LNCAP (cell line): ENCODE data around the gene MYBPC2.

ENCODE experiments used
- TF ChIP-seq, protein P1 (sequence below): fragments of 450-650 bp; IDR thresholded peaks from 2 replicates; pipeline ENCODE4 v1.5.1; 2017; ENCODE audit warnings: mild to moderate bottlenecking

Gene MYBPC2

DNA sequence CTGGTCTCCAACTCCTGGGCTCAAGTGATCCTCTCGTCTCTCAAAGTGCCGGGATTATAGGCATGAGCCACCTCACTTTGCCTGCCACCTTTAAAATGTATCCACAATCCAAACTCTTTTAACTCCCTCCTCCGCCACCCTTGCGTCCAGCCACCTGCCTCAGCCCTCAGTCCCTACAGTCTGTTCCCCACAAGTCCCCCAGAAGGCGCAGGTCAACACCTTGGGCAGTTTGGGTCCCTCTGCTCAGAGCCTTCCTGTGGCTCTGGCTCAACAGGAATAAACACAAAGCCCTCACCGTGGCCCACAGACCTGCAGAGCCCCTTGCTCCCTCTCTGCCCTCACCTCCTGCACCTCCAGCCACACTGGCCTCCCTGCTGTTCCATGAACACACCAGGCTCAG lies 36.1 kb downstream of the MYBPC2 start:
- TF ChIP-seq, protein P1, sequence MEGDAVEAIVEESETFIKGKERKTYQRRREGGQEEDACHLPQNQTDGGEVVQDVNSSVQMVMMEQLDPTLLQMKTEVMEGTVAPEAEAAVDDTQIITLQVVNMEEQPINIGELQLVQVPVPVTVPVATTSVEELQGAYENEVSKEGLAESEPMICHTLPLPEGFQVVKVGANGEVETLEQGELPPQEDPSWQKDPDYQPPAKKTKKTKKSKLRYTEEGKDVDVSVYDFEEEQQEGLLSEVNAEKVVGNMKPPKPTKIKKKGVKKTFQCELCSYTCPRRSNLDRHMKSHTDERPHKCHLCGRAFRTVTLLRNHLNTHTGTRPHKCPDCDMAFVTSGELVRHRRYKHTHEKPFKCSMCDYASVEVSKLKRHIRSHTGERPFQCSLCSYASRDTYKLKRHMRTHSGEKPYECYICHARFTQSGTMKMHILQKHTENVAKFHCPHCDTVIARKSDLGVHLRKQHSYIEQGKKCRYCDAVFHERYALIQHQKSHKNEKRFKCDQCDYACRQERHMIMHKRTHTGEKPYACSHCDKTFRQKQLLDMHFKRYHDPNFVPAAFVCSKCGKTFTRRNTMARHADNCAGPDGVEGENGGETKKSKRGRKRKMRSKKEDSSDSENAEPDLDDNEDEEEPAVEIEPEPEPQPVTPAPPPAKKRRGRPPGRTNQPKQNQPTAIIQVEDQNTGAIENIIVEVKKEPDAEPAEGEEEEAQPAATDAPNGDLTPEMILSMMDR, result no peak

DNA sequence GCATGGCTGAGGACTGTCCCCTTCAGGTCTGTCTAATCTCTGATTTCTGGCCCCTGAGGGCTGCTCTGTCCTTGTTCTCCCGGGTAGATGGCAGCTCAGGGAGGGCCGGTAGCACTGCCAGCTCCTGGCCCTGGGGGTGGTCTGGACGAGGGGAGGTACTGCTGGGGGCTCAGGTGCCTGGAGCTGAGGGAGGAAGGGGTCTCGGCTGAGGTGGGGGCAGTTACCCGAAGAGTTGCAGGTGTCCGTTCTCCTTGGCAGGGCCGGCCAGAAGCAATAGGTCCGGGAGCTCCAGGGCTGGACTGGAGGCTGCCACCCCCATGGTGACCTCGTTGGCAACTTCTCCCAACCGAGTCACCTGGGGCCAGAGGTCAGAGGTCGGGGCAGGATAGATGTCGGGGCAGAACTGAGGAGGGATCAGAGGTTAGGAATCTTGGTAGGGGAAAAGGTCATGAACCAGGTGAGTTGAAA lies 42.4 kb downstream of the MYBPC2 start:
- TF ChIP-seq, protein P1, result no peak

DNA sequence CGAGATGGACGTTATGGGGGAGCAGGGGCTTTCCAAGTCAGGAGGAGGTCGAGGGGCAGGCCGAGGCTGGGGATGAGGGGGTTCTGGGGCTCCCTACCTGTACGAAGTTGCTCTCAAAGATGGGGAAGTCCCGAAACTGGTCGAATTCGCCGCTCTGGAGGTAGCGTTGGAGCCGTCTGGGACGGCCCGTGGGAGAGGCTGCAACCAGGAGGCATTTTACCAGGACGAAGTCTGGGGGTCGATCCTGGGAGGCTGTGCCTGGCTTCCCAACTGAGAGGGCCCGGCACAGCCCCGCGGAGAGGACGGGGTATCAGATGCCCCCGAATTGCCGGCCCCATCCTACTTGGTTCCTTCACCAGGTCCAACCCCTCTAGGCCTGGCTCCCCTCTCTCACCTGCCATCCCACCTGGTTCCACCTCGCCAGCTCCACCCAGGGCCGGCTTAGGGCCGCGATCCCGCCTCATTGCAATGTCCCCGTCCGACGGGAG lies 43.1 kb downstream of the MYBPC2 start:
- TF ChIP-seq, protein P1, result no peak

DNA sequence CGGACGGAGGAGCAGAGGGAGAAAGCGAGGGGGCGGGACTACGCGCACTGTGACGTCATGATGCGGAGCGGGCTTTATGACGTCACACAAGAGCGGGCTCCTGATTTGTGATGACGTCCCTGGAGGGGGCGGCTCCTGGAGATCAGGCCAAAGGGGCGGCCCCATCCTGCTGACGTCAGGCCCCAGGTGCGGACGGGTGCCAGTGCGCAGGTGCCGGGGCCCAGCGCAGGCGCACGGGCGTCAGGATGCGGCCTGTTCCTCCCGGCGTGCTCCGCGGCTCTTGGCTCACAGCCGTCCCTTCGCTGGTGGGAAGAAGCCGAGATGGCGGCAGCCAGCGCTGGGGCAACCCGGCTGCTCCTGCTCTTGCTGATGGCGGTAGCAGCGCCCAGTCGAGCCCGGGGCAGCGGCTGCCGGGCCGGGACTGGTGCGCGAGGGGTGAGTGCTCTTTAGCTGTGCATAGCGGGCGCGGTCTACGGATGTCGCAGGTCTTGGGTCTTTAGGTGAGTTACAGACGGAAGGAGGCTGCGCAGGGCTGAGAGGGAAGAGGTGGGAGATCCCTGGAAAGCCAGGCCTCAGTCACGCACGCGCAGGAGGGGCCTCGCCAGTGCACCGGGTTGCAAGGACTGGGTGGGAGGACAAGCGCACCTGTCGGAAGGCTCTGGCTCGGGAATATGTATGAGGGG lies 43.7 kb downstream of the MYBPC2 start, which contains the start of the genes EMC10 and GARIN5A:
Gene EMC10 (plus strand): TSS at position 284 of the 683 bp plus-strand sequence. CDS start 38 bp downstream, at position 322.
Gene GARIN5A (minus strand): TSS at position 625 of the 683 bp plus-strand sequence. CDS start 460 bp downstream, at position 165.
- TF ChIP-seq, protein P1, result no peak

DNA sequence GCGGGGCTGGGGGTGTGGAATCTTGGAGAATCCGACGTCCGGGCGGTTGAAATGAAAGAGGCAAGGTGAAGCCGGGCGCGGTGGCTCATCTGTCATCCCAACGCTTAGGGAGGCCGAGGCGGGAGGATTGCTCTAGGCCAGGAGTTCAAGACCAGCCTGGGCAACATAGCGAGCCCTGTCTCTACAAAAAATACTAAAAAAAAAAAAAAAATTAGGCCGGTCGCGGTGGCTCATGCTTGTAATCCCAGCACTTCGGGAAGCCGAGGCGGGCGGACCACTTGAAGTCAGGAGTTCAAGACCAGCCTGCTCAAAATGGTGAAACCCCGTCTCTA lies 44.2 kb downstream of the MYBPC2 start:
- TF ChIP-seq, protein P1, result no peak

DNA sequence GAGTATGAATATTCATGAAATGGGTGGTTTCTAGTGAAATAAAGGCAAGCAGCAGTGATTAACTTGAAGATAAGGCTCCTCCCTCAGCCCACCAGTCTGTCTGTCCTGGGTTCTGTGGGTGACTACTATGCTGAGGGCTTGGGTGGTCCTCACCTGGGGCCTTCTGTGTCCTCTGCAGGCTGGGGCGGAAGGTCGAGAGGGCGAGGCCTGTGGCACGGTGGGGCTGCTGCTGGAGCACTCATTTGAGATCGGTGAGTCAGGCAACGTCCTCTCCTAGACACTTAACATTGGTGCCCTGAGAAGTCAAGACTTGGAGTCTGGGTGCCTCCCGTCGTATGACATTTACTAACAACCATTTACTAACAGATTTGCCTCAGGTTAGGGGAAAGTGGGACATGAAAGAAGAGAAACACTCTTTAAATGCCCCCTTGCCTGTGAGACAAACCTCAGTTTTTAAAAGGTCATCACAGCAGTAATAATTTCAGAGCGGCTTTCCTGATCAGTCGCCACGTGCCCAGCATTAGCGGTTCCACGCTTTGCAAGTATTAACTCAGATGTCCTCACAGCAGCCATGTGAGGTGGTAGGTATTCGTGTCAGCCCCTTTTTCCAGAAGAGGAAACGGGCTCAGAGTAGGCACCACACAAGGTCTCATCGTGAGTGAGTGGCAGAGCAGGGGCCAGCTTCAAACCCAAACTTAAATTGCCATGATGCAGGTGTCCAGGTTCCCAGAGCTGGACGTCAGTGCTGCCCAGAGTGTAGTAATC lies 45.2 kb downstream of the MYBPC2 start:
- TF ChIP-seq, protein P1, result no peak

DNA sequence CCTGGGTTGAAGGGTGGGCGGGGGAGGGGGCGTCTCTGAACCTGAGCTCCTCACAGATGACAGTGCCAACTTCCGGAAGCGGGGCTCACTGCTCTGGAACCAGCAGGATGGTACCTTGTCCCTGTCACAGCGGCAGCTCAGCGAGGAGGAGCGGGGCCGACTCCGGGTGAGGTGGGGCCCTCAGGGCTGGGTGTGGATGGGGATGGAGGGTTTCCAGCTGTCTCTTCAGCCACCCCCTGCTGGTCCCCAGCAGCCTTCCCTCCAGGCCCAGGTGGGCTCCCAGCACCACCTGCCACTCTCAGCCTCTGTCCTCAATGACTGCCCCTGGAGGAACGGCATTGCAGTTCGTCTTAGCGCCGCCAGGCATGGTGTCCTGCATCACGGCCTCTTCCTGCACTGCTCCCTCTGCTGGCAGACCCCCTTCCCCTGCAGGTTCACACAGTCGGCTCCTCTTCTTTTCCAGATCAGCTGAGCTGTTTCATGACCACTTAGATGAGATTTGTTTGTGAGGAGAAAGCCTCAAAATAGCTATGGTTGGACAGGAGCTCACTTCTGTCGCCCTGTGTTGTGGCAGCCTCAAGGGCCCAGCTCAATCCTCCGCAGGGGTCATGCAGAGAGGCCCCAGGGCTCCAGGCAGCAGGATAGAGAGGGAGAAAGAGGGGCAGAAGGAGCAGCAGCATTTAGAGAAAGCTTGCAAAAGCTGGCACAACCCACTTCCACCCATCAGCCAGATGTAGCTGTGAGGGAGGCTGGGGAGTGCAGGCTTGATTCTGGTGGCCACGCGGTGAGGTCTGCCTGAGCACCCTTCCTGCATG lies 46.4 kb downstream of the MYBPC2 start:
- TF ChIP-seq, protein P1, result peak; percentile 37; the same call in 1 of the 2 replicates
